OCI-LY1 (cell line): ENCODE results near the gene ZNF41.

Experiments used
- H2AFZ ChIP-seq: fragments of 200-600 bp; sonication (generic), shearing (Covaris generic); 2 replicates; pipeline ENCODE4 v1.6.0; 2014; ENCODE audit warnings: antibody characterized with exemption, mild to moderate bottlenecking, low read length
- H3F3A ChIP-seq: fragments of 200-600 bp; sonication (generic), shearing (Covaris generic); 2 replicates; pipeline ENCODE4 v1.6.0; 2014; ENCODE audit warnings: mild to moderate bottlenecking, antibody characterized with exemption, low read length, moderate library complexity; ENCODE audit not compliant: insufficient read depth
- H3K27ac ChIP-seq: fragments of 200-600 bp; sonication (generic); 2 replicates; pipeline ENCODE4 v1.5.1; 2014; ENCODE audit warnings: low read length, mixed run types, mild to moderate bottlenecking, low read depth; ENCODE audit not compliant: poor library complexity, severe bottlenecking
- H3K27me3 ChIP-seq: fragments of 200-600 bp; sonication (generic); 2 replicates; pipeline ENCODE4 v1.6.0; 2014; ENCODE audit warnings: antibody characterized with exemption, mild to moderate bottlenecking, low read length, moderate library complexity; ENCODE audit not compliant: insufficient read depth
- H3K36me3 ChIP-seq: fragments of 200-600 bp; sonication (generic); 2 replicates; pipeline ENCODE4 v1.6.1; 2014; ENCODE audit warnings: mild to moderate bottlenecking, antibody characterized with exemption, low read length, moderate library complexity, mixed read lengths; ENCODE audit not compliant: insufficient read depth
- H3K4me1 ChIP-seq: fragments of 200-600 bp; sonication (generic); 2 replicates; pipeline ENCODE4 v1.5.1; 2014; ENCODE audit warnings: mild to moderate bottlenecking, low read length, moderate library complexity; ENCODE audit not compliant: insufficient read depth, severe bottlenecking
- H3K4me2 ChIP-seq: fragments of 200-600 bp; sonication (generic), shearing (Covaris generic); 2 replicates; pipeline ENCODE4 v1.6.1; 2014; ENCODE audit warnings: low read length
- H3K4me3 ChIP-seq: fragments of 200-600 bp; sonication (generic); 2 replicates; pipeline ENCODE4 v1.5.1; 2014; ENCODE audit warnings: low read length, low read depth, mild to moderate bottlenecking, mixed read lengths; ENCODE audit not compliant: poor library complexity, severe bottlenecking
- H3K79me2 ChIP-seq: fragments of 200-600 bp; shearing (Covaris generic); 2 replicates; pipeline ENCODE4 v1.6.1; 2016; ENCODE audit warnings: mixed run types, low read length, mixed read lengths; ENCODE audit not compliant: insufficient read depth
- H3K9ac ChIP-seq: fragments of 200-600 bp; sonication (generic), shearing (Covaris generic); 2 replicates; pipeline ENCODE4 v1.6.1; 2014; ENCODE audit warnings: mild to moderate bottlenecking, low read length, mixed read lengths
- H3K9me2 ChIP-seq: fragments of 200-600 bp; sonication (generic), shearing (Covaris generic); 2 replicates; pipeline ENCODE4 v1.6.1; 2014; ENCODE audit warnings: low read depth, mild to moderate bottlenecking, low read length, mixed read lengths
- H3K9me3 ChIP-seq: fragments of 200-600 bp; shearing (Covaris generic); 2 replicates; pipeline ENCODE4 v1.6.1; 2014; ENCODE audit warnings: low read length, mixed read lengths
- H4K20me1 ChIP-seq: fragments of 200-600 bp; sonication (generic), shearing (Covaris generic); 2 replicates; pipeline ENCODE4 v1.6.0; 2016; ENCODE audit warnings: mild to moderate bottlenecking, low read length; ENCODE audit not compliant: insufficient read depth
- CTCF ChIP-seq: fragments of 200-600 bp; sonication (generic), shearing (Covaris generic); IDR thresholded peaks from 2 replicates; pipeline ENCODE4 v1.5.1; 2017; ENCODE audit warnings: mild to moderate bottlenecking, antibody characterized with exemption, low read length, moderate library complexity, mixed read lengths
- EZH2 ChIP-seq: fragments of 200-600 bp; sonication (generic), shearing (Covaris generic); IDR thresholded peaks from 2 replicates; pipeline ENCODE4 v1.8.0; 2017; ENCODE audit warnings: borderline replicate concordance, mixed run types, mild to moderate bottlenecking, antibody characterized with exemption, low read length, moderate library complexity, mixed read lengths

ZNF41 gene

GRCh38 chrX:47501226-47502074 is 18.4 kb upstream of the ZNF41 start:
- no peak overlapping the region for H2AFZ ChIP-seq
- H3K9me2 ChIP-seq, result no peaks in the 10 kb centered on the region
- no peaks in the 10 kb centered on the region for H3K9me3 ChIP-seq
- no peak overlapping the region for H3K27ac ChIP-seq
- H3K36me3 ChIP-seq, result no peaks in the 10 kb centered on the region
- no peaks in the 10 kb centered on the region for H3K79me2 ChIP-seq
- no peaks in the 10 kb centered on the region for H4K20me1 ChIP-seq
- no peaks in the 10 kb centered on the region for H3K27me3 ChIP-seq
- TF ChIP-seq CTCF, result no peak
- no peak for TF ChIP-seq EZH2
- H3K9ac ChIP-seq, result no peak overlapping the region
- H3K4me3 ChIP-seq, result no peak overlapping the region
- H3K4me2 ChIP-seq, result no peak overlapping the region
- no peaks in the 10 kb centered on the region for H3K4me1 ChIP-seq
- no peaks in the 10 kb centered on the region for H3F3A ChIP-seq

GRCh38 chrX:47500554-47500953 is 17.5 kb upstream of the ZNF41 start:
- H3K27me3 ChIP-seq, result no peaks in the 10 kb centered on the region
- H3K9me3 ChIP-seq, result no peaks in the 10 kb centered on the region
- no peaks in the 10 kb centered on the region for H3F3A ChIP-seq
- H3K4me1 ChIP-seq, result no peaks in the 10 kb centered on the region
- H3K9me2 ChIP-seq, result no peaks in the 10 kb centered on the region
- H3K4me3 ChIP-seq, result no peak overlapping the region
- H2AFZ ChIP-seq, result no peak overlapping the region
- no peaks in the 10 kb centered on the region for H3K79me2 ChIP-seq
- H3K9ac ChIP-seq, result no peak overlapping the region
- no peaks in the 10 kb centered on the region for H3K36me3 ChIP-seq
- H3K4me2 ChIP-seq, result no peak overlapping the region
- no peaks in the 10 kb centered on the region for H4K20me1 ChIP-seq
- no peak overlapping the region for H3K27ac ChIP-seq
- TF ChIP-seq EZH2, result no peak
- TF ChIP-seq CTCF, result no peak

DNA sequence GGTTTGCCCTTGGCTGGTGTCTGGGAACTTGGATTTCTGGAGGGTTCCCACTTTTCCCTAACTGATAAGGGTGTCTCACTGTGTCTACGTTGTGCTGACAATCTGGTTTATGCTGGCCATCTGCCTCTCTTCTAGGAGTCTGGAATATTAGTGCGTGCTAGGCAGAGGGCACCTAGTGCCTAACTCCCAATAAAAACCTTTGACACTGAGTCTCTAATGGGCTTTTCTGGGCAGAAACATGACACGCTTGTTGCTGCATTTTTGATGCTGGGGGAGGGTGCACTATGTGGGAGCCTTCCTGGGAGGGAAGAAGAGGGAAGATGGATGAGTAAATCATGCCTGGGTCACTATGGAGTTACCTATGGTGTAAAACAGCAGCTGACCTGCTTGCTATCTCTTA is 16.3 kb upstream of the ZNF41 start:
- H3K27me3 ChIP-seq, result no peaks in the 10 kb centered on the region
- no peaks in the 10 kb centered on the region for H3K9me2 ChIP-seq
- H3K27ac ChIP-seq, result no peak overlapping the region
- no peak for TF ChIP-seq EZH2
- TF ChIP-seq CTCF, result no peak
- no peak overlapping the region for H2AFZ ChIP-seq
- H3K4me2 ChIP-seq, result no peak overlapping the region
- no peaks in the 10 kb centered on the region for H3K4me1 ChIP-seq
- H3K36me3 ChIP-seq, result no peaks in the 10 kb centered on the region; the same call in 1 of the 2 replicates
- no peaks in the 10 kb centered on the region for H3K9me3 ChIP-seq
- H3F3A ChIP-seq, result no peaks in the 10 kb centered on the region
- no peak overlapping the region for H3K4me3 ChIP-seq
- H3K9ac ChIP-seq, result no peak overlapping the region
- no peaks in the 10 kb centered on the region for H4K20me1 ChIP-seq
- no peaks in the 10 kb centered on the region for H3K79me2 ChIP-seq
